ENCODE results near the gene EDIL3. TPM values are rescaled to one million over a fixed set of nuclear protein-coding genes. Genes with fewer than 3 reads are reported as not detected.

The EDIL3 gene
- total RNA-seq, 1 experiment from 2014 or later = 0.32 TPM

- ChIA-PET RAD21 (ENCODE audit: low non-redundant PET in 1 of 2, low total read pairs in 2 of 2, uncharacterized antibody in 2 of 2, unreplicated experiment in 2 of 2) (no interaction called here), POLR2A (no interaction called here), CTCF (no interaction called here)
- H3K4me1 ChIP-seq (ENCODE audit: control insufficient read depth in 1 of 2, insufficient read depth in 2 of 2, low read length in 2 of 2) = no peaks in the 10 kb centered on the region
- no peak for TF ChIP-seq ZNF274 (IDR thresholded peaks at IDR 0.05; ENCODE audit: low read depth, low read length)
- TF ChIP-seq CTCF (IDR thresholded peaks at IDR 0.05 in 2 of 3, conservative IDR thresholded peaks at IDR 0.05 in 1 of 3; ENCODE audit: borderline replicate concordance in 1 of 3, insufficient read depth in 1 of 3, low read depth in 2 of 3, low read length in 2 of 3) = no peak
- TF ChIP-seq EGR1 (IDR thresholded peaks at IDR 0.05; ENCODE audit: low read depth) = no peak
- no peak for TF ChIP-seq FOSL1 (IDR thresholded peaks at IDR 0.05; ENCODE audit: low read depth)
- TF ChIP-seq POLR2A (IDR thresholded peaks at IDR 0.05; ENCODE audit: borderline replicate concordance, extremely low read depth, insufficient read depth, insufficient read length) = no peak
- no peak for TF ChIP-seq POLR2AphosphoS5 (IDR thresholded peaks at IDR 0.05; ENCODE audit: low read depth, low read length)
- no peak for TF ChIP-seq MAX (IDR thresholded peaks at IDR 0.05)
- TF ChIP-seq RAD21 (IDR thresholded peaks at IDR 0.05; ENCODE audit: low read depth) = no peak
- no peak for TF ChIP-seq SIN3A (IDR thresholded peaks at IDR 0.05; ENCODE audit: low read depth)
- TF ChIP-seq YY1 (IDR thresholded peaks at IDR 0.05; ENCODE audit: extremely low read depth, insufficient replicate concordance, low read depth, low read length) = no peak
- no peak for TF ChIP-seq ZFX (IDR thresholded peaks at IDR 0.05)
- no peak for TF ChIP-seq EZH2phosphoT487 (IDR thresholded peaks at IDR 0.05; ENCODE audit: borderline replicate concordance)
- TF ChIP-seq REST (IDR thresholded peaks at IDR 0.05; ENCODE audit: low read depth) = no peak
- no peak for TF ChIP-seq SP1 (IDR thresholded peaks at IDR 0.05; ENCODE audit: low read depth)
- no peak for TF ChIP-seq ZBTB33 (IDR thresholded peaks at IDR 0.05; ENCODE audit: extremely low read depth, insufficient replicate concordance, low read length)
- TF ChIP-seq CBX3 (IDR thresholded peaks at IDR 0.05; ENCODE audit: low read depth) = no peak
- TF ChIP-seq ATF3 (IDR thresholded peaks at IDR 0.05) = no peak
- H3K9me2 ChIP-seq (ENCODE audit: insufficient read depth) = no peaks in the 10 kb centered on the region
- H3K27me3 ChIP-seq (ENCODE audit: insufficient read depth, low read length) = no peaks in the 10 kb centered on the region
- H3K79me2 ChIP-seq (ENCODE audit: insufficient read depth, low read length) = no peaks in the 10 kb centered on the region
- no peak for ATAC-seq
- intact Hi-C loops (cut with micrococcal nuclease) = no loop called here
- H3K9me3 ChIP-seq (ENCODE audit: control insufficient read depth in 1 of 2, insufficient read depth in 1 of 2, low read depth in 1 of 2, low read length in 2 of 2) = no peaks in the 10 kb centered on the region
- no peak for DNase-seq (ENCODE audit: low read depth, low spot score)
- H3K4me3 ChIP-seq (replicated peaks in 1 of 2; ENCODE audit: low read depth in 1 of 2, low read length in 2 of 2) = no peak overlapping the region
- BruUV-seq (replicated peaks) = no TSS peak
- no peaks in the 10 kb centered on the region for H3K36me3 ChIP-seq (ENCODE audit: control insufficient read depth in 1 of 2, insufficient read depth in 2 of 2, low read length in 2 of 2)
- no peaks in the 10 kb centered on the region for H4K20me1 ChIP-seq (ENCODE audit: insufficient read depth)
- H2AFZ ChIP-seq (ENCODE audit: low read depth, low read length, poor library complexity, severe bottlenecking) = no peak overlapping the region
- H3K9ac ChIP-seq (ENCODE audit: low read length) = no peak overlapping the region
- no peak overlapping the region for H3K4me2 ChIP-seq (ENCODE audit: low read length)
- no peak overlapping the region for H3K27ac ChIP-seq (ENCODE audit: low read depth, low read length)
Measured at GRCh38 chr5:84045964-84046363, 338.7 kb downstream of the EDIL3 start.

Data from HCT116 (cell line).